Activated naive CD4-positive, alpha-beta T cell treated with anti-CD3 and anti-CD28 coated beads, Interleukin-2, amount 50 U/mL, for 72 hours (primary cell): Measurements from ENCODE around the gene OR4N5. TPM values are rescaled to one million over a fixed set of nuclear protein-coding genes. Genes with fewer than 3 reads are reported as not detected.

Experiments
- ATAC-seq, 2 donors: fragments of 150-1000 bp; cut with Tn5 transposase; 2 replicates each; pipeline ENCODE4 v1.10.0; 2021; ENCODE audit warnings: mild to moderate bottlenecking in 2 of 2, moderate library complexity in 2 of 2
- DNase-seq, 2 donors: peaks; one replicate each; pipeline ENCODE4 v3.0.0; 2021 to 2022; ENCODE audit warnings: low spot score in 2 of 2
- H3K27ac Mint-ChIP-seq, 2 donors: one replicate each; pipeline ENCODE4 v1.8.0; 2022; ENCODE audit warnings: mild to moderate bottlenecking in 2 of 2, mixed read lengths in 2 of 2
- H3K36me3 Mint-ChIP-seq, 2 donors: one replicate each; pipeline ENCODE4 v1.8.0; 2022; ENCODE audit warnings: mixed read lengths in 2 of 2
- H3K9me3 Mint-ChIP-seq, 2 donors: one replicate each; pipeline ENCODE4 v1.8.0; 2022; ENCODE audit warnings: mixed read lengths in 2 of 2
- total RNA-seq, 2 donors: library from RNA; stranded (reverse); gene quantifications; one replicate each; pipeline ENCODE4 v1.2.3, GENCODE V29; 2022

Gene OR4N5
- total RNA-seq, 2 donors from 2014 or later: not detected

DNA sequence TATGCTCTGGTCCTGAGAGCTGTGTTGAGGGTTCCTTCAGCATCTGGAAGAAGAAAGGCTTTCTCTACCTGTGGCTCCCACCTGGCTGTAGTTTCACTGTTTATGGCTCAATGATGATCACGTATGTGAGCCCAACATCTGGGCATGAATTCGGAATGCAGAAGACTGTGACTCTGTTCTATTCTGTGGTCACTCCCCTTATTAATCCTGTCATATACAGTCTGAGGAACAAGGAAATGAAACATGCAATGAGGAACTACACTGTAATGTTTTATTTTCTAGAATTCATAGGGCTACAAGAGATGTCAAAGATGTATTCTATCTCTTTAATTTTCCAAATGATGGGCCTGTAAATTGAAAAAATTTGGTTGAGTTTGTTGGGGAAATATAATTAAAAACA is 41.3 kb downstream of the OR4N5 start:
- DNase-seq (no peak), ATAC-seq (no peak)
- no peaks in the 10 kb centered on the region for H3K36me3 Mint-ChIP-seq
- no peaks in the 10 kb centered on the region for H3K9me3 Mint-ChIP-seq
- H3K27ac Mint-ChIP-seq: no peak overlapping the region

GRCh38 chr14:20180486-20180885 is 41.9 kb downstream of the OR4N5 start:
- no peaks in the 10 kb centered on the region for H3K36me3 Mint-ChIP-seq
- H3K9me3 Mint-ChIP-seq: no peaks in the 10 kb centered on the region
- no peak for ATAC-seq
- no peak for DNase-seq
- no peak overlapping the region for H3K27ac Mint-ChIP-seq

GRCh38 chr14:20184181-20184580 is 45.6 kb downstream of the OR4N5 start:
- no peaks in the 10 kb centered on the region for H3K36me3 Mint-ChIP-seq
- H3K27ac Mint-ChIP-seq: no peak overlapping the region
- ATAC-seq: no peak
- no peaks in the 10 kb centered on the region for H3K9me3 Mint-ChIP-seq
- no peak for DNase-seq

GRCh38 chr14:20190596-20190995 is 52.0 kb downstream of the OR4N5 start, which contains the start of gene OR11G2:
Gene OR11G2 (plus strand): TSS chr14:20190896. CDS start chr14:20197438, 6,542 bp downstream.
- DNase-seq (no peak), ATAC-seq (no peak)
- peak within 1 kb of the TSS in 1 of 2 donors; percentile 34 for H3K27ac Mint-ChIP-seq
- H3K9me3 Mint-ChIP-seq: no peaks in the 10 kb centered on the region
- no peaks in the 10 kb centered on the region for H3K36me3 Mint-ChIP-seq

- Mint-ChIP-seq H3K36me3 (no peaks in the 10 kb centered on the region), H3K27ac (no peak overlapping the region), H3K9me3 (no peaks in the 10 kb centered on the region)
- ATAC-seq (no peak), DNase-seq (no peak)
Measured at GRCh38 chr14:20191396-20191795, 52.8 kb downstream of the OR4N5 start.

- Mint-ChIP-seq H3K9me3 (no peaks in the 10 kb centered on the region), H3K36me3 (no peaks in the 10 kb centered on the region), H3K27ac (no peak overlapping the region)
- DNase-seq (no peak), ATAC-seq (no peak)
Measured at GRCh38 chr14:20194101-20194500, 55.5 kb downstream of the OR4N5 start.

Other genes with a start within 250 kb of the OR4N5 start
- gene OR4K5, start 218.2 kb upstream of the OR4N5 start, total RNA-seq: not detected
- gene OR4K1, start 207.9 kb upstream of the OR4N5 start, total RNA-seq: not detected
- not detected for gene OR4K15, start 163.2 kb upstream of the OR4N5 start, total RNA-seq
- gene OR4Q2, start 136.7 kb upstream of the OR4N5 start, total RNA-seq: not detected
- not detected for gene OR4K14, start 119.5 kb upstream of the OR4N5 start, total RNA-seq
- gene OR4K13, start 102.8 kb upstream of the OR4N5 start, total RNA-seq: not detected
- not detected for gene OR4L1, start 78.8 kb upstream of the OR4N5 start, total RNA-seq
- gene OR4K17, start 28.1 kb upstream of the OR4N5 start, total RNA-seq: not detected
- gene OR11G2, start 52.1 kb downstream of the OR4N5 start, total RNA-seq: not detected
- not detected for gene OR11H6, start 84.9 kb downstream of the OR4N5 start, total RNA-seq
- not detected for gene OR11H7, start 90.2 kb downstream of the OR4N5 start, total RNA-seq
- not detected for gene OR11H4, start 100.5 kb downstream of the OR4N5 start, total RNA-seq
- 10 to 100 TPM in 1 of 2 donors, 1 to 10 TPM in 1; 5.7 to 21.6 TPM for gene TTC5, start 167.1 kb downstream of the OR4N5 start, total RNA-seq
- gene CCNB1IP1, start 194.5 kb downstream of the OR4N5 start, total RNA-seq: 100 to 1,000 TPM in 1 of 2 donors, 10 to 100 TPM in 1; 56.8 to 122 TPM
- gene PARP2, start 204.8 kb downstream of the OR4N5 start, total RNA-seq: 100 to 1,000 TPM in 1 of 2 donors, 10 to 100 TPM in 1; 45.9 to 121 TPM